K562 (cell line): ENCODE data around the gene HEXD. TPM values are rescaled to one million over a fixed set of nuclear protein-coding genes. Genes with fewer than 3 reads are reported as not detected.

Experiments used
- ATAC-seq: fragments of 200-7000 bp; cut with Tn5 transposase; 3 replicates; pipeline ENCODE4 v1.9.1; 2020; ENCODE audit warnings: moderate library complexity
- BruUV-seq: library from RNA; stranded (reverse); fragments of 400-500 nt; replicated peaks from 2 replicates; lab custom pipeline; 2021; lab: Mats Ljungman, UMichigan
- CTCF ChIA-PET: fragments of 300-600 bp; formaldehyde crosslinking; extraction: SDS; loops from one replicate; lab custom pipeline; 2021; ENCODE audit warnings: low intra/inter-chr PET ratio; lab: Yijun Ruan, JAX
- POLR2A ChIA-PET: fragments of 300-600, 350-650 bp; sonication (Branson Sonifier 250); formaldehyde crosslinking; extraction: SDS; loops from one replicate; lab custom pipeline; 2021; ENCODE audit warnings: antibody characterized with exemption, inconsistent platforms; lab: Yijun Ruan, JAX
- DNase-seq, 4 experiments: peaks; one replicate each; pipeline versions ENCODE4 v3.0.0 to v3.0.0-alpha.2; 2011 to 2018; ENCODE audit warnings: low spot score in 3 of 4, mixed read lengths in 3 of 4; ENCODE audit errors: extremely low read depth in 1 of 4
- FAIRE-seq: peaks from 2 replicates; lab custom pipeline; 2011; peaks lifted over from hg19 to GRCh38; lab: Jason Lieb, UNC
- H2AFZ ChIP-seq: 2 replicates; pipeline ENCODE4 v1.6.0; 2011; ENCODE audit warnings: low read depth, low read length, control low read depth, inconsistent platforms
- H3K27ac ChIP-seq: fragments of 200-600 bp; 3 replicates; pipeline ENCODE4 v1.8.0; 2011; ENCODE audit warnings: low read depth, mild to moderate bottlenecking, control low read depth, inconsistent platforms, low read length, moderate library complexity, mixed read lengths; ENCODE audit errors: extremely low read depth
- H3K27me3 ChIP-seq, 2 experiments: fragments of 300-600 bp in 1 of 2; 2 replicates in 1 of 2; 3 replicates in 1 of 2; pipeline versions ENCODE4 v1.6.0 to v1.8.0; 2011; ENCODE audit warnings: inconsistent platforms in 2 of 2, low read length in 2 of 2, mild to moderate bottlenecking in 1 of 2, mixed read lengths in 1 of 2, moderate library complexity in 1 of 2; ENCODE audit not compliant: control insufficient read depth in 2 of 2, insufficient read depth in 2 of 2
- H3K36me3 ChIP-seq: fragments of 300-600 bp; 3 replicates; pipeline ENCODE4 v1.8.0; 2011; ENCODE audit warnings: mild to moderate bottlenecking, low read length, inconsistent platforms; ENCODE audit not compliant: control insufficient read depth, insufficient read depth
- H3K4me1 ChIP-seq, 2 experiments: fragments of 200-600 bp in 1 of 2; replicated peaks in 1 of 2; 2 replicates in 1 of 2; 3 replicates in 1 of 2; pipeline versions ENCODE4 v1.5.1 to v1.8.0; 2011; ENCODE audit warnings: inconsistent platforms in 2 of 2, low read length in 2 of 2, mild to moderate bottlenecking in 1 of 2, mixed read lengths in 1 of 2, moderate library complexity in 1 of 2; ENCODE audit not compliant: control insufficient read depth in 2 of 2, insufficient read depth in 2 of 2
- H3K4me2 ChIP-seq: 2 replicates; pipeline ENCODE4 v1.6.1; 2011; ENCODE audit warnings: low read length, control low read depth, inconsistent platforms, mixed read lengths; ENCODE audit not compliant: insufficient read depth
- H3K4me3 ChIP-seq: fragments of 200-600 bp; sonication (generic), shearing (Covaris generic); 2 replicates; pipeline ENCODE4 v1.5.1; 2016; ENCODE audit warnings: control low read depth, inconsistent platforms
- H3K79me2 ChIP-seq: fragments of 200-600 bp; 3 replicates; pipeline ENCODE4 v1.8.0; 2011; ENCODE audit warnings: low read length, inconsistent platforms; ENCODE audit not compliant: control insufficient read depth, insufficient read depth
- H3K9ac ChIP-seq, 2 experiments: 2 replicates each; pipeline versions ENCODE4 v1.6.0 to v1.6.1; 2011; ENCODE audit warnings: low read depth in 2 of 2, low read length in 2 of 2, control low read depth in 1 of 2, inconsistent platforms in 1 of 2, mild to moderate bottlenecking in 1 of 2, mixed read lengths in 1 of 2; ENCODE audit not compliant: insufficient read depth in 1 of 2
- H3K9me1 ChIP-seq: one replicate; pipeline ENCODE4 v1.6.0; 2011; ENCODE audit warnings: inconsistent platforms, mild to moderate bottlenecking, low read length, moderate library complexity; ENCODE audit not compliant: control insufficient read depth, insufficient read depth
- H3K9me3 ChIP-seq: replicated peaks from 2 replicates; pipeline ENCODE4 v1.5.1; 2011; ENCODE audit warnings: low read depth, low read length, inconsistent platforms; ENCODE audit not compliant: control insufficient read depth, insufficient read depth
- H4K20me1 ChIP-seq: replicated peaks from 2 replicates; pipeline ENCODE4 v1.6.1; 2011; ENCODE audit warnings: low read length, inconsistent platforms, mixed read lengths; ENCODE audit not compliant: control insufficient read depth, insufficient read depth
- BRD4 ChIP-seq: fragments of 200-600 bp; sonication (generic); IDR thresholded peaks from 2 replicates; pipeline ENCODE4 v1.6.1; 2017; ENCODE audit warnings: inconsistent platforms
- CAMTA2 ChIP-seq: fragments of 250-450 bp; sonication (Bioruptor Pico); conservative IDR thresholded peaks from 2 replicates; pipeline ENCODE4 v1.5.1; 2022
- CHCHD3 ChIP-seq: fragments of 250-450 bp; sonication (Bioruptor Pico); IDR thresholded peaks from 2 replicates; pipeline ENCODE4 v2.1.2; 2022; ENCODE audit warnings: mild to moderate bottlenecking
- CREM ChIP-seq: IDR thresholded peaks from 2 replicates; pipeline ENCODE4 v1.6.1; 2014; ENCODE audit warnings: antibody characterized with exemption, low read depth
- HEY1 ChIP-seq: fragments of 250-450 bp; sonication (Bioruptor Pico); IDR thresholded peaks from 2 replicates; pipeline ENCODE4 v1.5.0; 2020; ENCODE audit warnings: mild to moderate bottlenecking, moderate library complexity, borderline replicate concordance
- KDM4B ChIP-seq, 2 experiments: fragments of 450-650 bp in 1 of 2; sonication (generic) in 1 of 2; IDR thresholded peaks; 2 replicates each; pipeline ENCODE4 v1.6.1; 2016 to 2017; ENCODE audit warnings: borderline replicate concordance in 2 of 2, antibody characterized with exemption in 1 of 2, low read depth in 1 of 2, mild to moderate bottlenecking in 1 of 2
- KLF6 ChIP-seq: fragments of 250-450 bp; sonication (Bioruptor Pico); IDR thresholded peaks from 2 replicates; pipeline ENCODE4 v1.4.0; 2020; ENCODE audit warnings: mild to moderate bottlenecking, moderate library complexity, borderline replicate concordance
- NKRF ChIP-seq: fragments of 450-650 bp; IDR thresholded peaks from 2 replicates; pipeline ENCODE4 v1.6.1; 2016; ENCODE audit warnings: borderline replicate concordance
- PHF20 ChIP-seq: fragments of 450-650 bp; IDR thresholded peaks from 2 replicates; pipeline ENCODE4 v1.6.1; 2018; ENCODE audit not compliant: partially characterized antibody
- PURB ChIP-seq: sonication (generic); formaldehyde crosslinking; IDR thresholded peaks from 2 replicates; pipeline ENCODE4 v1.9.0; 2021; ENCODE audit warnings: low read depth, mild to moderate bottlenecking, missing genetic modification reagents
- SLC30A9 ChIP-seq: fragments of 250-450 bp; sonication (Bioruptor Pico); IDR thresholded peaks from 2 replicates; pipeline ENCODE4 v1.8.0; 2022; ENCODE audit warnings: mild to moderate bottlenecking, moderate library complexity
- USF2 ChIP-seq: sonication (generic); formaldehyde crosslinking; IDR thresholded peaks from 2 replicates; pipeline ENCODE4 v1.5.0; 2020; ENCODE audit warnings: missing genetic modification reagents
- ZBTB17 ChIP-seq: fragments of 450-650 bp; formaldehyde crosslinking; IDR thresholded peaks from 2 replicates; pipeline ENCODE4 v1.4.0; 2020; ENCODE audit warnings: mild to moderate bottlenecking
- ZBTB5 ChIP-seq: fragments of 450-650 bp; IDR thresholded peaks from 2 replicates; pipeline ENCODE4 v1.6.1; 2017; ENCODE audit warnings: antibody characterized with exemption
- WGBS: fragments of 100-300 bp; shearing (Covaris generic); methylation state at CpG from one replicate; pipeline ENCODE4 v1.1.6; 2016; ENCODE audit warnings: low coverage, mixed read lengths; ENCODE audit not compliant: insufficient coverage; ENCODE audit errors: missing lambda C conversion rate; 5-methylcytosine and 5-hydroxymethylcytosine counted together
- in situ Hi-C: fragments of 300-500 bp; cut with MboI; formaldehyde crosslinking; loops from 4 replicates; pipeline ENCODE4 v1.15.0; 2018; ENCODE audit warnings: inconsistent platforms, mixed read lengths
- intact Hi-C: fragments of 100-400 bp; cut with micrococcal nuclease; formaldehyde crosslinking; loops from 2 replicates; pipeline ENCODE4 v1.14.2; 2022
- polyA plus RNA-seq, 8 experiments: library from polyadenylated mRNA; depleted of rRNA in 4 of 8; stranded (reverse) in 5 of 8; unstranded in 3 of 8; fragments of >200 nt; fragmentation: Nextera tagmentation in 2 of 8; fragmentation: Illumina TruSeq in 1 of 8; extraction: Ambion mirVana in 2 of 8; extraction: Trizol in 1 of 8; gene quantifications; 2 replicates each; pipeline versions ENCODE4 v1.2.1 to v1.2.3, GENCODE V29; 2011 to 2014; ENCODE audit warnings: inconsistent platforms in 1 of 8, missing spikeins in 1 of 8
- total RNA-seq, 7 experiments: library from RNA; depleted of rRNA in 6 of 7; stranded (reverse); fragments of >200 nt in 6 of 7; fragmentation: Illumina TruSeq in 2 of 7; extraction: Trizol in 2 of 7; gene quantifications; 2 replicates each; pipeline versions ENCODE4 v1.2.1 to v1.2.3, GENCODE V29; 2011 to 2021; ENCODE audit warnings: low replicate concordance in 1 of 7

The HEXD gene
- total and polyA plus RNA-seq, 9 of the 15 experiments (the other 6 are each of a cell fraction or from before 2014, with no cell fraction given) = 1.0 to 25.3 (median 10.0) TPM

GRCh38 chr17:82468692-82469091 is 50.5 kb downstream of the HEXD start:
- intact Hi-C loops = no loop called here
- Histone ChIP-seq H3K27ac (no peak overlapping the region; the same call in 2 of the 3 replicates), H2AFZ (no peak overlapping the region), H3K4me3 (no peak overlapping the region), H3K4me2 (no peak overlapping the region), H3K36me3 (peaks cover 87% of the 10 kb centered on the region), H4K20me1 (no peaks in the 10 kb centered on the region), H3K27me3 (no peaks in the 10 kb centered on the region; a peak in 1 of 5 replicates), H3K9ac (no peak overlapping the region), H3K4me1 (peaks cover 14 to 15% of the 10 kb centered on the region in 2 experiments; a peak in 4 of 5 replicates), H3K9me3 (no peaks in the 10 kb centered on the region), H3K9me1 (no peaks in the 10 kb centered on the region), H3K79me2 (peaks cover 55% of the 10 kb centered on the region)
- no peak for ATAC-seq
- TF ChIP-seq ZBTB17 (CRISPR knock-in tag) = no peak
- no peak for TF ChIP-seq KDM4B (IDR thresholded peaks at IDR 0.05; ENCODE audit: borderline replicate concordance in 2 of 2, low read depth in 1 of 2)
- no peak for TF ChIP-seq NKRF
- no peak for TF ChIP-seq KLF6 (CRISPR knock-in tag)
- TF ChIP-seq SLC30A9 (CRISPR knock-in tag) = no peak
- no peak for TF ChIP-seq BRD4
- no peak for TF ChIP-seq ZBTB5
- TF ChIP-seq HEY1 (CRISPR knock-in tag) = no peak
- no peak for TF ChIP-seq CAMTA2
- no peak for TF ChIP-seq PURB (CRISPR knock-in tag)
- no peak for TF ChIP-seq USF2 (CRISPR knock-in tag)
- TF ChIP-seq PHF20 = no peak
- no peak for TF ChIP-seq CREM
- TF ChIP-seq CHCHD3 (CRISPR knock-in tag) = no peak
- POLR2A ChIA-PET = interaction anchor here (1.0 kb wide), 1 partner anchor 11 kb away, joined by 4 read pairs; the partner anchor contains the start of gene NARF
- 60% methylated on average over 7 of the region's 7 CpGs for WGBS
- CTCF ChIA-PET = no interaction called here
- BruUV-seq = no TSS peak
- no peak for FAIRE-seq
- in situ Hi-C loops = no loop called here
- no peak for DNase-seq
